Caco-2 (cell line): ENCODE measurements around the gene MRPL49. TPM values are rescaled to one million over a fixed set of nuclear protein-coding genes. Genes with fewer than 3 reads are reported as not detected.

Experiments
- BruUV-seq: library from RNA; stranded (reverse); fragments of 400-500 nt; replicated peaks from 2 replicates; lab custom pipeline; 2021; lab: Mats Ljungman, UMichigan
- CTCF ChIA-PET: fragments of 300-600 bp; sonication (Branson Sonifier 250); formaldehyde crosslinking; loops from one replicate; lab custom pipeline; 2022; ENCODE audit warnings: antibody characterized with exemption; lab: Charles Lee
- POLR2A ChIA-PET: fragments of 300-600 bp; sonication (Branson Sonifier 250); formaldehyde crosslinking; loops from one replicate; lab custom pipeline; 2022; ENCODE audit warnings: antibody characterized with exemption; lab: Charles Lee
- DNase-seq, 2 experiments: peaks; one replicate each; pipeline versions ENCODE4 v3.0.0 to v3.0.0-alpha.2; 2020 to 2022
- H3K27me3 ChIP-seq: replicated peaks from 2 replicates; pipeline ENCODE4 v1.6.0; 2011; ENCODE audit warnings: low read length; ENCODE audit not compliant: control insufficient read depth, insufficient read depth
- H3K36me3 ChIP-seq: 2 replicates; pipeline ENCODE4 v1.5.1; 2011; ENCODE audit warnings: low read length; ENCODE audit not compliant: control insufficient read depth, insufficient read depth
- H3K4me1 ChIP-seq: fragments of 250-450 bp; sonication (Bioruptor Pico); 2 replicates; pipeline ENCODE4 v1.5.1; 2020; ENCODE audit warnings: mild to moderate bottlenecking
- H3K4me3 ChIP-seq: 2 replicates; pipeline ENCODE4 v1.5.1; 2011; ENCODE audit warnings: low read depth, mild to moderate bottlenecking, control low read depth, low read length
- H3K9me3 ChIP-seq: fragments of 250-450 bp; sonication (Bioruptor Pico); 2 replicates; pipeline ENCODE4 v1.5.1; 2020; ENCODE audit warnings: mild to moderate bottlenecking, moderate library complexity
- H3K27ac Mint-ChIP-seq: one replicate; pipeline ENCODE4 v1.8.0; 2022; ENCODE audit warnings: mixed read lengths; ENCODE audit not compliant: unreplicated experiment
- H3K27me3 Mint-ChIP-seq: one replicate; pipeline ENCODE4 v1.8.0; 2022; ENCODE audit warnings: mixed read lengths; ENCODE audit not compliant: insufficient read depth, unreplicated experiment
- H3K36me3 Mint-ChIP-seq: one replicate; pipeline ENCODE4 v1.8.0; 2022; ENCODE audit warnings: mild to moderate bottlenecking, mixed read lengths; ENCODE audit not compliant: insufficient read depth, unreplicated experiment
- H3K4me1 Mint-ChIP-seq: one replicate; pipeline ENCODE4 v1.8.0; 2022; ENCODE audit warnings: low read depth, mixed read lengths; ENCODE audit not compliant: unreplicated experiment
- H3K4me3 Mint-ChIP-seq: one replicate; pipeline ENCODE4 v1.8.0; 2022; ENCODE audit warnings: mild to moderate bottlenecking, moderate library complexity, mixed read lengths; ENCODE audit not compliant: unreplicated experiment
- H3K9me3 Mint-ChIP-seq: one replicate; pipeline ENCODE4 v1.8.0; 2022; ENCODE audit warnings: mixed read lengths; ENCODE audit not compliant: unreplicated experiment
- intact Hi-C: fragments of 100-400 bp; cut with micrococcal nuclease; formaldehyde crosslinking; loops from one replicate; pipeline ENCODE4 v1.10.0; 2022; ENCODE audit not compliant: unreplicated experiment
- total RNA-seq: library from RNA; stranded (reverse); gene quantifications from 2 replicates; pipeline ENCODE4 v1.2.3, GENCODE V29; 2022
- TF ChIP-seq, protein P1 (sequence below), 2 experiments: fragments of 200-600 bp in 1 of 2; IDR thresholded peaks; 1 replicate in 1 of 2; 2 replicates in 1 of 2; pipeline versions ENCODE4 v1.5.1 to v1.8.0; 2011 to 2022; ENCODE audit warnings: antibody characterized with exemption in 1 of 2, control low read depth in 1 of 2, inconsistent platforms in 1 of 2, low read depth in 1 of 2, low read length in 1 of 2, mild to moderate bottlenecking in 1 of 2, moderate library complexity in 1 of 2; ENCODE audit not compliant: insufficient read depth in 1 of 2, severe bottlenecking in 1 of 2, unreplicated experiment in 1 of 2

Gene MRPL49
- total RNA-seq, 1 experiment from 2014 or later, result 95.1 TPM

DNA sequence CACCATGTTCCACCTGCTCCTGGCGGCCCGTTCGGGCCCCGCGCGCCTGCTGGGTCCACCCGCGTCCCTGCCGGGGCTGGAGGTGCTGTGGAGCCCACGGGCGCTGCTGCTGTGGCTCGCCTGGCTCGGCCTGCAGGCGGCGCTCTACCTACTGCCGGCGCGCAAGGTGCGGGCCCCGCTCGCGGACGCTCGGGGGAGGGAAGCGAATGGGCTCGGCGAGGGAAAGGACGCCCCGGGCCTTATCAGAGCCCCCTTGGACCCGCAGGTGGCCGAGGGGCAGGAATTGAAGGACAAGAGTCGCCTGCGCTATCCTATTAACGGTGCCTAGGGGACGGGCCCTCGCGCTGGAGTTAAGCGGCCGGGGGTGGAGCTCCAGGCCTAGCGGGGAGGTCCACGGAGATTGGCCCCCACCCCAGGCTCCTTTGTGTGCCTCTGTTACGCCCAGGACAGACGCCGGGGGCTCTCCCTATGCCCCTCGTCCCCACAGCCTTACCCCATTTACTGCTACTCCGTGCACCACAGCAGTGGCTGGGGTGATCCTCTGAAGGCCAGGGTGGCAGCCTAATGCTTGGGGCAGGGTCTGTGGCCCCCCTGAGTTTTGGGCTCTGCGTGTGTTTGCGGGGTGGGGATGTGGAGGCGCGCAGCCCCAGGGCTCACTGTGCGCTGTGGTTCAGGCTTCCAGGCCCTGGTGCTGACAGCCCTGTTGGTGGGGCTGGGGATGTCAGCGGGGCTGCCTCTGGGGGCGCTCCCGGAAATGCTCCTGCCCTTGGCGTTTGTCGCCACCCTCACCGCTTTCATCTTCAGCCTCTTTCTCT lies 9.4 kb upstream of the MRPL49 start:
- POLR2A ChIA-PET, result interaction anchor here (0.6 to 2.2 kb wide), 10 partner anchors 9 to 795 kb away, joined by 3 to 10 read pairs (median 4); partner anchors contain the start of genes ARL2, CAPN1, FAU and MEN1
- Mint-ChIP-seq H3K27ac (peak overlapping the region; percentile 92), H3K4me3 (peak overlapping the region; percentile 96), H3K36me3 (peaks cover 73% of the 10 kb centered on the region), H3K9me3 (no peaks in the 10 kb centered on the region), H3K4me1 (peaks cover 6% of the 10 kb centered on the region), H3K27me3 (no peaks in the 10 kb centered on the region)
- CTCF ChIA-PET, result interaction anchor here (0.6 to 2.4 kb wide), 10 partner anchors 9 to 251 kb away, joined by 4 to 14 read pairs (median 6); partner anchors contain the start of genes CAPN1, FAU, MRPL49 and SYVN1
- Histone ChIP-seq H3K27me3 (no peaks in the 10 kb centered on the region), H3K4me1 (peaks cover 26% of the 10 kb centered on the region), H3K4me3 (peak overlapping the region; percentile 42), H3K36me3 (no peaks in the 10 kb centered on the region), H3K9me3 (no peaks in the 10 kb centered on the region)
- intact Hi-C loops, result loop anchor here (10.0 kb wide), 1 partner anchor 338 kb away; the partner anchor contains the start of gene SF1
- peak; percentile 59 to 76 for DNase-seq
- TF ChIP-seq, protein P1, sequence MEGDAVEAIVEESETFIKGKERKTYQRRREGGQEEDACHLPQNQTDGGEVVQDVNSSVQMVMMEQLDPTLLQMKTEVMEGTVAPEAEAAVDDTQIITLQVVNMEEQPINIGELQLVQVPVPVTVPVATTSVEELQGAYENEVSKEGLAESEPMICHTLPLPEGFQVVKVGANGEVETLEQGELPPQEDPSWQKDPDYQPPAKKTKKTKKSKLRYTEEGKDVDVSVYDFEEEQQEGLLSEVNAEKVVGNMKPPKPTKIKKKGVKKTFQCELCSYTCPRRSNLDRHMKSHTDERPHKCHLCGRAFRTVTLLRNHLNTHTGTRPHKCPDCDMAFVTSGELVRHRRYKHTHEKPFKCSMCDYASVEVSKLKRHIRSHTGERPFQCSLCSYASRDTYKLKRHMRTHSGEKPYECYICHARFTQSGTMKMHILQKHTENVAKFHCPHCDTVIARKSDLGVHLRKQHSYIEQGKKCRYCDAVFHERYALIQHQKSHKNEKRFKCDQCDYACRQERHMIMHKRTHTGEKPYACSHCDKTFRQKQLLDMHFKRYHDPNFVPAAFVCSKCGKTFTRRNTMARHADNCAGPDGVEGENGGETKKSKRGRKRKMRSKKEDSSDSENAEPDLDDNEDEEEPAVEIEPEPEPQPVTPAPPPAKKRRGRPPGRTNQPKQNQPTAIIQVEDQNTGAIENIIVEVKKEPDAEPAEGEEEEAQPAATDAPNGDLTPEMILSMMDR (IDR thresholded peaks at IDR 0.05; ENCODE audit: insufficient read depth in 1 of 2, low read depth in 1 of 2, low read length in 1 of 2, severe bottlenecking in 1 of 2, unreplicated experiment in 1 of 2), result peak; percentile 74 to 84
- BruUV-seq, result no TSS peak

DNA sequence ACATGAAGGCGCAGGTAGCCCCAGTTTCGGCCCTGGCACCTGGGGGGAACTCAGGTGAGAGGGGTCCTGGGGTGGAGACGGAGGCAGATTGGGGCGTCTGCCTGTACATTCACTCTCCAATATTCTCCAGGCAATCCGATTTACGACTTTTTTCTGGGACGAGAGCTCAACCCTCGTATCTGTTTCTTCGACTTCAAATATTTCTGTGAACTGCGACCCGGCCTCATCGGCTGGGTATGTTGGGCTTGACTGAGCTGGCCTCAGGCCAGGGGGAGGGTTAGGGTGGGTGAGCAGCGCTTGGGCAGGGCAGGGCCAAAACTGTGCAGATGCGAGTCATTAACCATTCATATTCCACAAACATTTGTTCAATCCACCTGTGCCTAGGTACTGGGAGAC lies 8.8 kb upstream of the MRPL49 start:
- peaks cover 79% of the 10 kb centered on the region for H3K36me3 Mint-ChIP-seq
- H3K27me3 Mint-ChIP-seq, result no peaks in the 10 kb centered on the region
- no peak for DNase-seq
- TF ChIP-seq, protein P1 (IDR thresholded peaks at IDR 0.05; ENCODE audit: insufficient read depth in 1 of 2, low read depth in 1 of 2, low read length in 1 of 2, severe bottlenecking in 1 of 2, unreplicated experiment in 1 of 2), result no peak
- no peaks in the 10 kb centered on the region for H3K36me3 ChIP-seq
- H3K4me3 ChIP-seq, result peak overlapping the region; percentile 42
- H3K9me3 Mint-ChIP-seq, result no peaks in the 10 kb centered on the region
- H3K27ac Mint-ChIP-seq, result peak overlapping the region; percentile 92
- H3K27me3 ChIP-seq, result no peaks in the 10 kb centered on the region
- POLR2A ChIA-PET, result interaction anchor here (1.0 to 1.6 kb wide), 2 partner anchors 9 to 22 kb away, joined by 3 to 10 read pairs; partner anchors contain the start of genes FAU and MRPL49
- CTCF ChIA-PET, result interaction anchor here (0.6 to 2.4 kb wide), 7 partner anchors 9 to 96 kb away, joined by 3 to 14 read pairs (median 10); partner anchors contain the start of genes FAU, MRPL49, SYVN1 and VPS51
- peaks cover 6% of the 10 kb centered on the region for H3K4me1 Mint-ChIP-seq
- BruUV-seq, result no TSS peak
- intact Hi-C loops, result loop anchor here (10.0 kb wide), 1 partner anchor 339 kb away; the partner anchor contains the start of gene SF1
- no peaks in the 10 kb centered on the region for H3K9me3 ChIP-seq
- H3K4me1 ChIP-seq, result peaks cover 26% of the 10 kb centered on the region
- peak overlapping the region; percentile 96 for H3K4me3 Mint-ChIP-seq

DNA sequence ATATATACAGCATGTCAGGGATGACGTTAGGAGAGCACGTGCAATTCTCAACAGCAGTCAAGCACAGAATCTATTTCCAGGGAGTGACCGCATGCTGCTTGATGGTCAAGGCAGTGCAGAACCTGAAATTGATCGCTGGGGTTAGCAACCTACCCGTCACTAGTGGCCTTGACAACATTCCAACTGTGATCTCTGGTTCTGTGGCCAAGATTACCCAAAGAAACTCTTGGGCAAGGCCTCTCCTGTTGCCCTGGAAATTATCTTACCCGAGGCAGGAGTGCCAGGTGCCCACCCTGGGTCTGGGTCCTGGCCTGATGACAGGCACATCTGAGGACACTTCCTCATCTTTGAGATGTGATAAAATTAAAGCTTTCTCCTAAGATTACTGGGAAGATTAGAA lies 8.3 kb upstream of the MRPL49 start:
- peaks cover 6% of the 10 kb centered on the region for H3K4me1 Mint-ChIP-seq
- H3K36me3 Mint-ChIP-seq, result peaks cover 83% of the 10 kb centered on the region
- Histone ChIP-seq H3K36me3 (0 out of 2 replicates have a peak, but pooled peaks cover 3% of the 10 kb centered on the region), H3K4me1 (peaks cover 26% of the 10 kb centered on the region), H3K4me3 (no peak overlapping the region), H3K27me3 (no peaks in the 10 kb centered on the region), H3K9me3 (no peaks in the 10 kb centered on the region)
- ChIA-PET CTCF (interaction anchor here (1.3 to 2.4 kb wide), 3 partner anchors 8 to 21 kb away, joined by 3 to 11 read pairs (median 10); partner anchors contain the start of genes FAU, MRPL49, SYVN1 and VPS51), POLR2A (interaction anchor here (0.6 to 1.6 kb wide), 2 partner anchors 8 to 30 kb away, joined by 3 to 10 read pairs; partner anchors contain the start of genes FAU and MRPL49)
- BruUV-seq, result TSS peak; percentile 33
- H3K27me3 Mint-ChIP-seq, result no peaks in the 10 kb centered on the region
- H3K4me3 Mint-ChIP-seq, result peak overlapping the region; percentile 96
- H3K27ac Mint-ChIP-seq, result peak overlapping the region; percentile 92
- intact Hi-C loops, result loop anchor here (10.0 kb wide), 1 partner anchor 339 kb away; the partner anchor contains the start of gene SF1
- no peaks in the 10 kb centered on the region for H3K9me3 Mint-ChIP-seq
- no peak for DNase-seq
- TF ChIP-seq, protein P1 (IDR thresholded peaks at IDR 0.05; ENCODE audit: insufficient read depth in 1 of 2, low read depth in 1 of 2, low read length in 1 of 2, severe bottlenecking in 1 of 2, unreplicated experiment in 1 of 2), result no peak
